ENCODE results near the gene PIGH.

PIGH gene

DNA sequence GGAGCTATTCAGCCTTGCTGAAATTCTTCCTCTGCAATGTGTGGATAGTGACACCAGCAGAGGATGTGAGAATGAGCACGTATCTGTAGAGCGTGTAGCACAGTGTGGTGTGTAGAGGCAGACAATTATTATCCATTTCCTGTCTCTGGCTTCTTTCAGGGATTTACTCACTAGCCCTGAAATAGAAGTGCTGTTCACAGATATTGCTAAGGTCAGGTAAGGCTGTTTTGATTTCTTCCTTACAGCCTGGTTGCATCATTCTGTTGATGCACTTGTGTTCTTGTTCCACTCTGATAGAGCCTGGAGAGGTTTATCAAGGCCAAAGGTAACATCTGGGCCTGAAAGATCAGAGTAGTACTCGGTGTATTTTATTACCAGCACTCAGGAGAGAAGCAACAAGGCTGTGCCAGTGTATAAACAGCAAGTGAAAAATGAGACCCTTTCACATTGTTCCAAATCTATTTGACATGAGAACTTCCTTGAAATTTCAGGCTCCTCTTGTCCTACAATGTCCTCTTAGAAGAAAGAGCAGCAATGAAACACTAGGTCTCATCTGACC, 36.4 kb upstream of the PIGH start:
- no peaks in the 10 kb centered on the region for H3K9me3 ChIP-seq (ENCODE audit: insufficient read depth, low read length)
- H2AFZ ChIP-seq (ENCODE audit: low read depth, low read length), result peak overlapping the region; percentile 23; the same call in 1 of the 2 replicates
- H3K27me3 ChIP-seq (ENCODE audit: low read depth, low read length), result no peaks in the 10 kb centered on the region
- peaks cover 10% of the 10 kb centered on the region for H3K4me1 ChIP-seq (ENCODE audit: low read length)
- no peak overlapping the region for H3K9ac ChIP-seq (ENCODE audit: low read length)
- H3K36me3 ChIP-seq (replicated peaks; ENCODE audit: low read depth, low read length), result no peaks in the 10 kb centered on the region
- H3K79me2 ChIP-seq (ENCODE audit: low read length), result no peaks in the 10 kb centered on the region
- H4K20me1 ChIP-seq (ENCODE audit: insufficient read depth, low read length), result no peaks in the 10 kb centered on the region
- no peak overlapping the region for H3K27ac ChIP-seq (ENCODE audit: low read length)
- H3K4me3 ChIP-seq (ENCODE audit: low read length), result no peak overlapping the region
- TF ChIP-seq, protein P1, sequence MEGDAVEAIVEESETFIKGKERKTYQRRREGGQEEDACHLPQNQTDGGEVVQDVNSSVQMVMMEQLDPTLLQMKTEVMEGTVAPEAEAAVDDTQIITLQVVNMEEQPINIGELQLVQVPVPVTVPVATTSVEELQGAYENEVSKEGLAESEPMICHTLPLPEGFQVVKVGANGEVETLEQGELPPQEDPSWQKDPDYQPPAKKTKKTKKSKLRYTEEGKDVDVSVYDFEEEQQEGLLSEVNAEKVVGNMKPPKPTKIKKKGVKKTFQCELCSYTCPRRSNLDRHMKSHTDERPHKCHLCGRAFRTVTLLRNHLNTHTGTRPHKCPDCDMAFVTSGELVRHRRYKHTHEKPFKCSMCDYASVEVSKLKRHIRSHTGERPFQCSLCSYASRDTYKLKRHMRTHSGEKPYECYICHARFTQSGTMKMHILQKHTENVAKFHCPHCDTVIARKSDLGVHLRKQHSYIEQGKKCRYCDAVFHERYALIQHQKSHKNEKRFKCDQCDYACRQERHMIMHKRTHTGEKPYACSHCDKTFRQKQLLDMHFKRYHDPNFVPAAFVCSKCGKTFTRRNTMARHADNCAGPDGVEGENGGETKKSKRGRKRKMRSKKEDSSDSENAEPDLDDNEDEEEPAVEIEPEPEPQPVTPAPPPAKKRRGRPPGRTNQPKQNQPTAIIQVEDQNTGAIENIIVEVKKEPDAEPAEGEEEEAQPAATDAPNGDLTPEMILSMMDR (IDR thresholded peaks at IDR 0.05; ENCODE audit: low read depth, low read length), result no peak
- no peak for TF ChIP-seq EZH2phosphoT487 (IDR thresholded peaks at IDR 0.05; ENCODE audit: low read depth)
- H3K4me2 ChIP-seq (ENCODE audit: low read length), result peak overlapping the region; percentile 29

DNA sequence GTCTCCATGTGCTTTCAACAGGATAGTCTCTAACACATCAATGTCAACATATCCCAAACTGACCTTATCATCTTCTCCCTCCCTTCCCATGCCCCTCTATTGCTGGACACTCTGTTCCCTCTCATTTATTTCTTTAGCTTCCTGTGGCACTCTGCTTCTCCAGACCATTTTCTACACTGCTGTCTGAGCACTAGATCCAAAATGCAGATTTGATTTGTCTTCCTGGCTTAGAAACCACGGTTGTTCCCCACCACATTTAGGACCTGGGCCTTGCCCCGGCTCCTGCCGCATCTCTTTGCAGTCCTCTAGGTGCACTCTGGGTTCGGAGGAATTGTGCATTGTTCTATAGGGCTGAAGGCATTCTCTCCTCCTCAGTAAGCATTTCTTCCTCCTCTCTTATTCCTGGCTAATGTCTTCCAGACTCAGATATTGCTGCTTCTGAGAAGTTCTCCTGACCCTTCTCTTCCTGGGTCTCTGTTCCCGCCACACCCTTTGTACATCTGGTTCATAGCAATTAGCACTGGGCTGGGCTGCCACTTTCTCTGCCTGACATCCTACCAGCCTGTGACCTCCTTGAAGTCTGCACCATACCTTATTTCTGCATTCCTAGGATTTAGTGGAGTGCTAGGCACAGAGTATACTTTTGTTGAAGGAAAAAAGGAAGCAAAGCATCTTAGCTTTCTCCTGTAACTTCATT, 33.5 kb upstream of the PIGH start:
- H3K27ac ChIP-seq (ENCODE audit: low read length), result no peak overlapping the region
- H2AFZ ChIP-seq (ENCODE audit: low read depth, low read length), result no peak overlapping the region
- no peak overlapping the region for H3K4me2 ChIP-seq (ENCODE audit: low read length)
- no peaks in the 10 kb centered on the region for H3K9me3 ChIP-seq (ENCODE audit: insufficient read depth, low read length)
- no peak overlapping the region for H3K9ac ChIP-seq (ENCODE audit: low read length)
- no peak for TF ChIP-seq EZH2phosphoT487 (IDR thresholded peaks at IDR 0.05; ENCODE audit: low read depth)
- TF ChIP-seq, protein P1 (IDR thresholded peaks at IDR 0.05; ENCODE audit: low read depth, low read length), result no peak
- no peaks in the 10 kb centered on the region for H4K20me1 ChIP-seq (ENCODE audit: insufficient read depth, low read length)
- H3K4me1 ChIP-seq (ENCODE audit: low read length), result peaks cover 10% of the 10 kb centered on the region
- no peak overlapping the region for H3K4me3 ChIP-seq (ENCODE audit: low read length)
- H3K36me3 ChIP-seq (replicated peaks; ENCODE audit: low read depth, low read length), result no peaks in the 10 kb centered on the region
- no peaks in the 10 kb centered on the region for H3K79me2 ChIP-seq (ENCODE audit: low read length)
- H3K27me3 ChIP-seq (ENCODE audit: low read depth, low read length), result peaks cover 2% of the 10 kb centered on the region; the same call in 1 of the 2 replicates

DNA sequence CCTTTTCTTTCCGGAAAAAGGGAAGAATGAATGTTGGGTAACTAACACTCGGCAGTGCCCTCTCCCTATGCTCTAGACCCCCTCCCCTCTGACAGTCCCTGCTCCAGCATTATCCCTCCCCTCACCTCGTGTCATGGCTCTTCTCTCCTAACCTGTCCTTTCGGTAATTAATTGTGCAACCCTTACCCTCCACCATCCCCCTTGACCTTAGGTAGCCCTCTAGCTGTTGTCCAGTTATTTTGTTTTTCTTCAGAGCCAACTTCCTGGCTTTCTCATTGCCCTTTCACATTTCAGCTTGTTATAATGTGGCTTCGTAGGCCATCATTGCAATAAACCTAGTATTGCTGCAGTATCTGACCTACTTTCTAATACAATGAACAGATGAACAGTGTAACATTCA, 30.9 kb upstream of the PIGH start:
- H3K27ac ChIP-seq (ENCODE audit: low read length), result no peak overlapping the region
- no peak overlapping the region for H3K9ac ChIP-seq (ENCODE audit: low read length)
- H2AFZ ChIP-seq (ENCODE audit: low read depth, low read length), result no peak overlapping the region
- no peaks in the 10 kb centered on the region for H3K36me3 ChIP-seq (replicated peaks; ENCODE audit: low read depth, low read length)
- no peaks in the 10 kb centered on the region for H4K20me1 ChIP-seq (ENCODE audit: insufficient read depth, low read length)
- peaks cover 1% of the 10 kb centered on the region for H3K4me1 ChIP-seq (ENCODE audit: low read length)
- H3K4me3 ChIP-seq (ENCODE audit: low read length), result no peak overlapping the region
- H3K9me3 ChIP-seq (ENCODE audit: insufficient read depth, low read length), result no peaks in the 10 kb centered on the region
- peaks cover 2% of the 10 kb centered on the region; the same call in 1 of the 2 replicates for H3K27me3 ChIP-seq (ENCODE audit: low read depth, low read length)
- no peak for TF ChIP-seq EZH2phosphoT487 (IDR thresholded peaks at IDR 0.05; ENCODE audit: low read depth)
- TF ChIP-seq, protein P1 (IDR thresholded peaks at IDR 0.05; ENCODE audit: low read depth, low read length), result no peak
- H3K79me2 ChIP-seq (ENCODE audit: low read length), result no peaks in the 10 kb centered on the region
- no peak overlapping the region for H3K4me2 ChIP-seq (ENCODE audit: low read length)

DNA sequence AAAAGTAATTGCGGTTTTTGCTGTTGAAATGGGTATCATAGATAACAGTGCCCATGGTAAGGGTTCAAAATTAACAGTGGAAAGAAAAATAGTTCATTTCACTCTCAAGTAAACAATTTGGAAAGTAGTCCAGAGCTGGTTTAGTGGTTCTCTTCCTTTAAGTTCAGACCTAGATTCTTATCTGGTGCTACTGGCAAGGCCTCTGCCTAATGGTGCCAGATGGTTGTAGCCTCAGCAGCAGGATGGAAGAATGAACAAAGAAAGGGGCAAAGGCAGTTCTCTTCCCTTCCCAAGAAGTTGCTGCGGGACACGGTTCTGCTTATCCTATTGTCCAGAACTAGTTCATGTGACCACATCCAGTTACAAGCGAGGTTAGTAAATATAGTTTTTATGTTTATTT, 30.1 kb upstream of the PIGH start:
- Histone ChIP-seq H4K20me1 (ENCODE audit: insufficient read depth, low read length) (no peaks in the 10 kb centered on the region), H2AFZ (ENCODE audit: low read depth, low read length) (no peak overlapping the region), H3K27me3 (ENCODE audit: low read depth, low read length) (peaks cover 2% of the 10 kb centered on the region; the same call in 1 of the 2 replicates), H3K36me3 (replicated peaks; ENCODE audit: low read depth, low read length) (no peaks in the 10 kb centered on the region), H3K27ac (ENCODE audit: low read length) (no peak overlapping the region), H3K9ac (ENCODE audit: low read length) (no peak overlapping the region), H3K4me3 (ENCODE audit: low read length) (no peak overlapping the region), H3K4me2 (ENCODE audit: low read length) (no peak overlapping the region), H3K4me1 (ENCODE audit: low read length) (no peaks in the 10 kb centered on the region), H3K79me2 (ENCODE audit: low read length) (no peaks in the 10 kb centered on the region), H3K9me3 (ENCODE audit: insufficient read depth, low read length) (no peaks in the 10 kb centered on the region)
- TF ChIP-seq, protein P1 (IDR thresholded peaks at IDR 0.05; ENCODE audit: low read depth, low read length), result no peak
- no peak for TF ChIP-seq EZH2phosphoT487 (IDR thresholded peaks at IDR 0.05; ENCODE audit: low read depth)
